HCT116 (cell line): ENCODE measurements around the gene MAPKBP1. TPM values are rescaled to one million over a fixed set of nuclear protein-coding genes. Genes with fewer than 3 reads are reported as not detected.

Source experiments
- ATAC-seq: fragments of 200-7000 bp; cut with Tn5 transposase; 2 replicates; pipeline ENCODE4 v1.9.1; 2020; ENCODE audit warnings: mild to moderate bottlenecking, moderate library complexity
- BruUV-seq: library from RNA; stranded (reverse); fragments of 400-500 nt; replicated peaks from 2 replicates; lab custom pipeline; 2021; lab: Mats Ljungman, UMichigan
- CTCF ChIA-PET: fragments of 300-600 bp; sonication (Branson Sonifier 250); formaldehyde crosslinking; loops from one replicate; lab custom pipeline; 2021; ENCODE audit warnings: antibody characterized with exemption; lab: Charles Lee
- POLR2A ChIA-PET: fragments of 300-600, 350-600 bp; sonication (Branson Sonifier 250); formaldehyde crosslinking; loops from one replicate; lab custom pipeline; 2021; ENCODE audit warnings: antibody characterized with exemption; lab: Charles Lee
- RAD21 ChIA-PET, 2 experiments: fragments of 300-600 bp; sonication (Branson Sonifier 250); formaldehyde crosslinking; loops; one replicate each; lab custom pipeline; 2023; ENCODE audit warnings: low total read pairs in 2 of 2; ENCODE audit not compliant: uncharacterized antibody in 2 of 2, unreplicated experiment in 2 of 2, low non-redundant PET in 1 of 2; lab: Charles Lee
- DNase-seq: peaks from one replicate; pipeline ENCODE4 v3.0.0-alpha.2; 2010; ENCODE audit warnings: low read depth, low spot score
- H2AFZ ChIP-seq: fragments of 200-600 bp; shearing (Covaris generic), sonication (generic); 2 replicates; pipeline ENCODE4 v1.6.1; 2017; ENCODE audit warnings: low read depth, mixed run types, mixed read lengths, antibody characterized with exemption, low read length; ENCODE audit not compliant: poor library complexity, severe bottlenecking
- H3K27ac ChIP-seq: 2 replicates; pipeline ENCODE4 v1.5.1; 2012; ENCODE audit warnings: low read depth, low read length
- H3K27me3 ChIP-seq: fragments of 200-600 bp; sonication (generic); 2 replicates; pipeline ENCODE4 v1.6.1; 2016; ENCODE audit warnings: mixed run types, low read length, mixed read lengths; ENCODE audit not compliant: insufficient read depth
- H3K36me3 ChIP-seq, 2 experiments: fragments of 200-500 bp in 1 of 2; fragments of 200-600 bp in 1 of 2; sonication (Bioruptor generic) in 1 of 2; sonication (generic) in 1 of 2; 2 replicates each; pipeline versions ENCODE4 v1.5.1 to v1.6.1; 2014 to 2016; ENCODE audit warnings: low read length in 2 of 2, inconsistent platforms in 1 of 2, mixed read lengths in 1 of 2, mixed run types in 1 of 2; ENCODE audit not compliant: insufficient read depth in 2 of 2, control insufficient read depth in 1 of 2
- H3K4me1 ChIP-seq, 2 experiments: fragments of 200-600 bp in 1 of 2; sonication (generic) in 1 of 2; 2 replicates each; pipeline versions ENCODE4 v1.5.1 to v1.6.1; 2012 to 2017; ENCODE audit warnings: low read length in 2 of 2, inconsistent platforms in 1 of 2, mild to moderate bottlenecking in 1 of 2, mixed read lengths in 1 of 2, mixed run types in 1 of 2, moderate library complexity in 1 of 2; ENCODE audit not compliant: insufficient read depth in 2 of 2, control insufficient read depth in 1 of 2
- H3K4me2 ChIP-seq: fragments of 200-600 bp; sonication (generic); 2 replicates; pipeline ENCODE4 v1.6.1; 2017; ENCODE audit warnings: mixed run types, low read length, mixed read lengths
- H3K4me3 ChIP-seq, 2 experiments: fragments of 200-600 bp in 1 of 2; sonication (generic) in 1 of 2; replicated peaks in 1 of 2; 2 replicates each; pipeline ENCODE4 v1.5.1; 2011 to 2016; ENCODE audit warnings: low read length in 2 of 2, control low read depth in 1 of 2, low read depth in 1 of 2, mild to moderate bottlenecking in 1 of 2, mixed read lengths in 1 of 2, mixed run types in 1 of 2
- H3K79me2 ChIP-seq: fragments of 200-600 bp; sonication (generic); 2 replicates; pipeline ENCODE4 v1.6.1; 2017; ENCODE audit warnings: mild to moderate bottlenecking, mixed run types, low read length, moderate library complexity, mixed read lengths; ENCODE audit not compliant: insufficient read depth
- H3K9ac ChIP-seq: fragments of 200-600 bp; sonication (generic); 2 replicates; pipeline ENCODE4 v1.6.1; 2016; ENCODE audit warnings: low read length, mixed read lengths
- H3K9me2 ChIP-seq: fragments of 200-600 bp; sonication (generic), shearing (Covaris generic); 2 replicates; pipeline ENCODE4 v1.6.1; 2017; ENCODE audit warnings: mixed run types, mild to moderate bottlenecking, moderate library complexity; ENCODE audit not compliant: insufficient read depth
- H3K9me3 ChIP-seq, 2 experiments: fragments of 200-500 bp in 1 of 2; fragments of 200-600 bp in 1 of 2; sonication (Bioruptor generic) in 1 of 2; sonication (generic) in 1 of 2; 2 replicates each; pipeline ENCODE4 v1.6.1; 2014 to 2017; ENCODE audit warnings: low read length in 2 of 2, mixed read lengths in 2 of 2, inconsistent platforms in 1 of 2, low read depth in 1 of 2, mild to moderate bottlenecking in 1 of 2, mixed run types in 1 of 2, moderate library complexity in 1 of 2; ENCODE audit not compliant: control insufficient read depth in 1 of 2, insufficient read depth in 1 of 2
- H4K20me1 ChIP-seq: fragments of 200-600 bp; sonication (generic), shearing (Covaris generic); 2 replicates; pipeline ENCODE4 v1.6.1; 2017; ENCODE audit warnings: mixed run types, mild to moderate bottlenecking, moderate library complexity; ENCODE audit not compliant: insufficient read depth
- EGR1 ChIP-seq: IDR thresholded peaks from 2 replicates; pipeline ENCODE4 v1.6.1; 2012; ENCODE audit warnings: low read depth
- ELF1 ChIP-seq: IDR thresholded peaks from 2 replicates; pipeline ENCODE4 v1.6.1; 2012; ENCODE audit warnings: low read depth, borderline replicate concordance
- JUND ChIP-seq: IDR thresholded peaks from 2 replicates; pipeline ENCODE4 v1.6.1; 2012
- POLR2A ChIP-seq: IDR thresholded peaks from 2 replicates; pipeline ENCODE4 v1.7.0; 2011; ENCODE audit warnings: borderline replicate concordance; ENCODE audit not compliant: insufficient read depth, insufficient read length; ENCODE audit errors: extremely low read depth
- SP1 ChIP-seq: IDR thresholded peaks from 2 replicates; pipeline ENCODE4 v1.6.1; 2012; ENCODE audit warnings: low read depth
- SRF ChIP-seq: IDR thresholded peaks from 2 replicates; pipeline ENCODE4 v1.6.1; 2012; ENCODE audit warnings: low read depth
- TCF7L2 ChIP-seq: IDR thresholded peaks from 2 replicates; pipeline ENCODE4 v1.7.0; 2011; ENCODE audit warnings: borderline replicate concordance, inconsistent platforms; ENCODE audit not compliant: insufficient read depth, insufficient read length; ENCODE audit errors: extremely low read depth
- YY1 ChIP-seq: IDR thresholded peaks from 2 replicates; pipeline ENCODE4 v1.6.1; 2011; ENCODE audit warnings: low read length, low read depth, moderate library complexity, mild to moderate bottlenecking; ENCODE audit not compliant: insufficient replicate concordance; ENCODE audit errors: extremely low read depth
- intact Hi-C: fragments of 100-400 bp; cut with micrococcal nuclease; formaldehyde crosslinking; loops from 2 replicates; pipeline ENCODE4 v1.10.0; 2022
- total RNA-seq: library from RNA; stranded (reverse); gene quantifications from one replicate; pipeline ENCODE4 v1.2.1, GENCODE V29; 2021; ENCODE audit not compliant: unreplicated experiment
- TF ChIP-seq, protein P1 (sequence below): IDR thresholded peaks from 2 replicates; pipeline ENCODE4 v1.6.1; 2011; ENCODE audit warnings: mild to moderate bottlenecking, low read length, moderate library complexity; ENCODE audit not compliant: insufficient replicate concordance; ENCODE audit errors: extremely low read depth

The MAPKBP1 gene
- total RNA-seq, 1 experiment from 2014 or later: 21.3 TPM

DNA sequence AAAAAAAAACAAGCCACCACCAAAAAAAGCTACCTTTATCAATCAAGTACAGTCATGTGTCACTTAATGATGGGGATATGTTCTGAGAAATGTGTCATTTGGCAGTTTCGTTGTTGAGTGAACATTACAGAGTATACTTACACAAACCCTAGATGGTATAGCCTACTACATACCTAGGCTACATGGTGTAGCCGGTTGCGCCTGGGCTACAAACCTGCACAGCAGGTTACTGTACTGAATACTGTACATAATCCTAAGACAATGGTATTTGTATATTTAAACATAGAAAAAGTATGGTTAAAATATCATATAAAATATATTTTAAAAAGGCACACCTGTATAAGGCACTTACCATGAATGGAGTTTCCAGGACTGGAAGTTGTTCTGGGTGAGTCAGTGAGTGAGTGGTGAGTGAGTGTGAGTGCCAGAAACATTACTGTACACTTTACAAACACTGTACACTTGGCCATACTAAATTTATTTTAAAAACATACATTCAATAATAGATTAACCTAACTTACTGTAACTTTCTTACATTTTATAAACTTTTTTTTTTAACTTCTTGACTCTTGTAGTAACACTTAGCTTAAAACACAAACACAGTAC is 27.7 kb downstream of the MAPKBP1 start (continued):
- TF ChIP-seq, protein P1, sequence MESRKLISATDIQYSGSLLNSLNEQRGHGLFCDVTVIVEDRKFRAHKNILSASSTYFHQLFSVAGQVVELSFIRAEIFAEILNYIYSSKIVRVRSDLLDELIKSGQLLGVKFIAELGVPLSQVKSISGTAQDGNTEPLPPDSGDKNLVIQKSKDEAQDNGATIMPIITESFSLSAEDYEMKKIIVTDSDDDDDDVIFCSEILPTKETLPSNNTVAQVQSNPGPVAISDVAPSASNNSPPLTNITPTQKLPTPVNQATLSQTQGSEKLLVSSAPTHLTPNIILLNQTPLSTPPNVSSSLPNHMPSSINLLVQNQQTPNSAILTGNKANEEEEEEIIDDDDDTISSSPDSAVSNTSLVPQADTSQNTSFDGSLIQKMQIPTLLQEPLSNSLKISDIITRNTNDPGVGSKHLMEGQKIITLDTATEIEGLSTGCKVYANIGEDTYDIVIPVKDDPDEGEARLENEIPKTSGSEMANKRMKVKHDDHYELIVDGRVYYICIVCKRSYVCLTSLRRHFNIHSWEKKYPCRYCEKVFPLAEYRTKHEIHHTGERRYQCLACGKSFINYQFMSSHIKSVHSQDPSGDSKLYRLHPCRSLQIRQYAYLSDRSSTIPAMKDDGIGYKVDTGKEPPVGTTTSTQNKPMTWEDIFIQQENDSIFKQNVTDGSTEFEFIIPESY: no peak
- TF ChIP-seq ELF1 (no peak), YY1 (no peak), JUND (no peak)
- TF ChIP-seq, all 23 proteins: peak for 0

DNA sequence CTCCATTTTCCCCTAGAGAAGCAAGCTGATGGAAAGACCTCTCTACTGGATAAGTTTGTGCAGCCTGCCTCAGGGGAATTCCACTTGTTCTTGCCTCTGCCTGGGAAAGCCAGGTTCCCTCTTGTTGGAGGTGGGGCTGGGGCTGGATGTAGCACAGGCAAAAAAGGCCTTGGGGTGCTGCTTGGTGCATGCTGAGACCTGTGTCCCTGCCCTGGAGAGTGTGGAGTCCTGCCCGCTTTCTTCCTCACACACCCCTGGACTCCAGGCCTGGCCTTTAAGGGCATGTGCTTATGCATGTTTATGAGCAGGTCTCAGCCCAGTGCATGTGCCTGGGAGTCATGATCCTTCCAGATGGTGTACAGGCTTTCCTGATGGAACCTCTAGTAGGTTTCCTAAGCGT is 30.1 kb downstream of the MAPKBP1 start:
- H3K79me2 ChIP-seq: no peaks in the 10 kb centered on the region
- no peak overlapping the region for H2AFZ ChIP-seq
- intact Hi-C loops: no loop called here
- no peak for DNase-seq
- TF ChIP-seq POLR2A (no peak), JUND (no peak), TCF7L2 (no peak), YY1 (no peak), EGR1 (no peak), SP1 (no peak), SRF (no peak)
- TF ChIP-seq, protein P1: no peak
- no peak overlapping the region for H3K4me3 ChIP-seq
- no peak for ATAC-seq
- H3K9ac ChIP-seq: no peak overlapping the region
- H3K4me1 ChIP-seq: peaks cover 12 to 25% of the 10 kb centered on the region in 2 experiments; a peak in 3 of 4 replicates
- BruUV-seq: no TSS peak
- H3K9me3 ChIP-seq: no peaks in the 10 kb centered on the region
- ChIA-PET RAD21 (no interaction called here), POLR2A (interaction anchor here (0.7 to 1.1 kb wide), 2 partner anchors 8 to 482 kb away, joined by 3 read pairs; no protein-coding TSS in a partner anchor), CTCF (interaction anchor here (3.8 kb wide), 1 partner anchor 31 kb away, joined by 20 read pairs; the partner anchor contains the start of gene MAPKBP1)
- no peaks in the 10 kb centered on the region for H3K9me2 ChIP-seq
- H3K4me2 ChIP-seq: no peak overlapping the region
- H3K27me3 ChIP-seq: no peaks in the 10 kb centered on the region
- no peaks in the 10 kb centered on the region for H4K20me1 ChIP-seq
- 0 out of 4 replicates have a peak, but pooled peaks cover 0 to 8% of the 10 kb centered on the region in 2 experiments for H3K36me3 ChIP-seq
- no peak overlapping the region for H3K27ac ChIP-seq
